Measurements from ENCODE around the gene IGSF23.

Gene IGSF23

DNA sequence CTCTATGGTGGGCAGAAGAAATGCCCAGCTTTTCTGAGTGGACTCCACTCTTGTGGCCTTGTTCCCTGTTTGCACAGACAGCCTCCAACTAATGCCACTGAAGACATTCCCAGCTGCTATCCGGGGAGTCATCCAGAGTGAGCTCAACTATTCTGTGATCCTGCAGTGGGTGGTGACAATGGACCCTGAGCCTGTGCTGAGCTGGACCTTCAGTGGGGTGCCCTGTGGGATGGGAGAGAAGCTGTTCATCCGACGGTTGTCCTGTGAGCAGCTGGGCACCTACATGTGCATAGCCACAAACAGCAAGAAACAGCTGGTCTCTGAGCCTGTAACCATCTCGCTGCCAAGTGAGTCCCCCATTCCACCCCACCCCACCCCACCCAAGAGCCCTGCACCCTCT, 10.3 kb downstream of the IGSF23 start:
- TF ChIP-seq CSDC2 (CRISPR knock-in tag; IDR thresholded peaks at IDR 0.05) = no peak
- no peak for TF ChIP-seq TCF4 (CRISPR knock-in tag; IDR thresholded peaks at IDR 0.05; ENCODE audit: borderline replicate concordance)
- no peak for TF ChIP-seq ZFP3 (CRISPR knock-in tag; IDR thresholded peaks at IDR 0.05)
- no peak for TF ChIP-seq ARNTL (CRISPR knock-in tag; IDR thresholded peaks at IDR 0.05; ENCODE audit: borderline replicate concordance, low read depth)
- TF ChIP-seq PATZ1 (CRISPR knock-in tag; IDR thresholded peaks at IDR 0.05; ENCODE audit: borderline replicate concordance) = no peak
- TF ChIP-seq SNAI2 (CRISPR knock-in tag; IDR thresholded peaks at IDR 0.05) = no peak
- no peak for TF ChIP-seq GLIS3 (CRISPR knock-in tag; IDR thresholded peaks at IDR 0.05)
- no peak for ATAC-seq

- TF ChIP-seq ZFP3 (CRISPR knock-in tag; IDR thresholded peaks at IDR 0.05) = no peak
- TF ChIP-seq, protein P1, sequence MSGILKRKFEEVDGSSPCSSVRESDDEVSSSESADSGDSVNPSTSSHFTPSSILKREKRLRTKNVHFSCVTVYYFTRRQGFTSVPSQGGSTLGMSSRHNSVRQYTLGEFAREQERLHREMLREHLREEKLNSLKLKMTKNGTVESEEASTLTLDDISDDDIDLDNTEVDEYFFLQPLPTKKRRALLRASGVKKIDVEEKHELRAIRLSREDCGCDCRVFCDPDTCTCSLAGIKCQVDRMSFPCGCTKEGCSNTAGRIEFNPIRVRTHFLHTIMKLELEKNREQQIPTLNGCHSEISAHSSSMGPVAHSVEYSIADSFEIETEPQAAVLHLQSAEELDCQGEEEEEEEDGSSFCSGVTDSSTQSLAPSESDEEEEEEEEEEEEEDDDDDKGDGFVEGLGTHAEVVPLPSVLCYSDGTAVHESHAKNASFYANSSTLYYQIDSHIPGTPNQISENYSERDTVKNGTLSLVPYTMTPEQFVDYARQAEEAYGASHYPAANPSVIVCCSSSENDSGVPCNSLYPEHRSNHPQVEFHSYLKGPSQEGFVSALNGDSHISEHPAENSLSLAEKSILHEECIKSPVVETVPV (CRISPR knock-in tag; IDR thresholded peaks at IDR 0.05) = no peak
- no peak for TF ChIP-seq ZFP30 (CRISPR knock-in tag; IDR thresholded peaks at IDR 0.05)
- no peak for ATAC-seq
Measured at GRCh38 chr19:44624840-44625354, 11.5 kb downstream of the IGSF23 start.

- peak; percentile 27 for ATAC-seq
- TF ChIP-seq ZFP3 (CRISPR knock-in tag; IDR thresholded peaks at IDR 0.05) = peak; percentile 38; the same call in 1 of the 2 replicates
Measured at GRCh38 chr19:44625637-44626036, 12.3 kb downstream of the IGSF23 start.

- peak; percentile 92 for ATAC-seq
Measured at GRCh38 chr19:44626048-44626624, 12.8 kb downstream of the IGSF23 start.

More at GRCh38 chr19:44626048-44626624, 12.8 kb downstream of the IGSF23 start:
- TF ChIP-seq PATZ1 (CRISPR knock-in tag; IDR thresholded peaks at IDR 0.05; ENCODE audit: borderline replicate concordance) (no peak), TCF4 (CRISPR knock-in tag; IDR thresholded peaks at IDR 0.05; ENCODE audit: borderline replicate concordance) (no peak), POU6F1 (CRISPR knock-in tag; IDR thresholded peaks at IDR 0.05; ENCODE audit: borderline replicate concordance, low read depth) (no peak), ISL1 (CRISPR knock-in tag; IDR thresholded peaks at IDR 0.05) (no peak), TSHZ2 (CRISPR knock-in tag; IDR thresholded peaks at IDR 0.05) (no peak), GLIS3 (CRISPR knock-in tag; IDR thresholded peaks at IDR 0.05) (no peak), ZNF70 (CRISPR knock-in tag; IDR thresholded peaks at IDR 0.05) (no peak), ZNF8 (CRISPR knock-in tag; IDR thresholded peaks at IDR 0.05) (no peak), TOX (CRISPR knock-in tag; IDR thresholded peaks at IDR 0.05; ENCODE audit: borderline replicate concordance) (no peak)
- TF ChIP-seq, protein P2, sequence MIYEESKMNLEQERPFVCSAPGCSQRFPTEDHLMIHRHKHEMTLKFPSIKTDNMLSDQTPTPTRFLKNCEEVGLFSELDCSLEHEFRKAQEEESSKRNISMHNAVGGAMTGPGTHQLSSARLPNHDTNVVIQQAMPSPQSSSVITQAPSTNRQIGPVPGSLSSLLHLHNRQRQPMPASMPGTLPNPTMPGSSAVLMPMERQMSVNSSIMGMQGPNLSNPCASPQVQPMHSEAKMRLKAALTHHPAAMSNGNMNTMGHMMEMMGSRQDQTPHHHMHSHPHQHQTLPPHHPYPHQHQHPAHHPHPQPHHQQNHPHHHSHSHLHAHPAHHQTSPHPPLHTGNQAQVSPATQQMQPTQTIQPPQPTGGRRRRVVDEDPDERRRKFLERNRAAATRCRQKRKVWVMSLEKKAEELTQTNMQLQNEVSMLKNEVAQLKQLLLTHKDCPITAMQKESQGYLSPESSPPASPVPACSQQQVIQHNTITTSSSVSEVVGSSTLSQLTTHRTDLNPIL (CRISPR knock-in tag; IDR thresholded peaks at IDR 0.05; ENCODE audit: low read depth) = no peak

Data from SK-N-SH treated with all-trans-retinoic acid at 6 μM for 48 hours (cell line).